Adrenal gland (tissue), 5 donors: ENCODE measurements around the gene KIFBP.

Source experiments
- POLR2A ChIP-seq, 2 donors: fragments of 450-650 bp; IDR thresholded peaks; one replicate each; pipeline ENCODE4 v1.6.1; 2017; ENCODE audit warnings: antibody characterized with exemption in 2 of 2, mild to moderate bottlenecking in 2 of 2, moderate library complexity in 1 of 2
- TF ChIP-seq, protein P1 (sequence below), 6 experiments: fragments of 450-650 bp in 4 of 6; fragments of 200-600 bp in 2 of 6; sonication (generic) in 1 of 6; IDR thresholded peaks; 1 replicate in 5 of 6; 2 replicates in 1 of 6; pipeline versions ENCODE4 v1.5.1 to v1.8.0; 2016 to 2021; ENCODE audit warnings: antibody characterized with exemption in 6 of 6, mild to moderate bottlenecking in 2 of 6, moderate library complexity in 1 of 6
- donor health status: DM: no; HTN: no; CAD: no.

DNA sequence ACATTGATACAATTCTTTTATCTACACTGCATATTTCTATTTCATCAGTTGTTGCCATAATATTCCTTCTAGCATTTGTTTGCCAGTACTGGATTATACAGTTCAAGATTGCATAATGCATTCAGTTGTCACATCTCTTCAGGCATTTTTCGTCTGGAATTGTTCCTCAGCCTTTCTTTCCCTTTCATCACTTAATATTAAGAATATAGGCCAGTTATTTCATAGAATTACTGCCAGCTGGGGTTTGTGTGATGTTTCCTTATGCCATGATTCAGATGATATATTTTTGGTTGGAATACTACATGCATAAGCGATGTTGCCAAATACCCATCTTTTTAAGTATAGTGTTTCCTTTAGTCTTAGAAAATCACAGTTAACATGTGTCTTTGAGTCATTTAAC, 20.8 kb downstream of the KIFBP start:
- TF ChIP-seq, protein P1, sequence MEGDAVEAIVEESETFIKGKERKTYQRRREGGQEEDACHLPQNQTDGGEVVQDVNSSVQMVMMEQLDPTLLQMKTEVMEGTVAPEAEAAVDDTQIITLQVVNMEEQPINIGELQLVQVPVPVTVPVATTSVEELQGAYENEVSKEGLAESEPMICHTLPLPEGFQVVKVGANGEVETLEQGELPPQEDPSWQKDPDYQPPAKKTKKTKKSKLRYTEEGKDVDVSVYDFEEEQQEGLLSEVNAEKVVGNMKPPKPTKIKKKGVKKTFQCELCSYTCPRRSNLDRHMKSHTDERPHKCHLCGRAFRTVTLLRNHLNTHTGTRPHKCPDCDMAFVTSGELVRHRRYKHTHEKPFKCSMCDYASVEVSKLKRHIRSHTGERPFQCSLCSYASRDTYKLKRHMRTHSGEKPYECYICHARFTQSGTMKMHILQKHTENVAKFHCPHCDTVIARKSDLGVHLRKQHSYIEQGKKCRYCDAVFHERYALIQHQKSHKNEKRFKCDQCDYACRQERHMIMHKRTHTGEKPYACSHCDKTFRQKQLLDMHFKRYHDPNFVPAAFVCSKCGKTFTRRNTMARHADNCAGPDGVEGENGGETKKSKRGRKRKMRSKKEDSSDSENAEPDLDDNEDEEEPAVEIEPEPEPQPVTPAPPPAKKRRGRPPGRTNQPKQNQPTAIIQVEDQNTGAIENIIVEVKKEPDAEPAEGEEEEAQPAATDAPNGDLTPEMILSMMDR (IDR thresholded peaks at IDR 0.05) = no peak
- no peak for TF ChIP-seq POLR2A (IDR thresholded peaks at IDR 0.05)
